Gastroesophageal sphincter (tissue), 3 donors: ENCODE data around the gene SORCS1.

Experiments used
- CTCF ChIP-seq, 4 experiments: fragments of 200-600 bp in 2 of 4; fragments of 450-650 bp in 2 of 4; sonication (generic) in 1 of 4; IDR thresholded peaks; one replicate each; pipeline ENCODE4 v1.5.1; 2017 to 2019; ENCODE audit warnings: antibody characterized with exemption in 4 of 4, mild to moderate bottlenecking in 2 of 4, moderate library complexity in 2 of 4
- POLR2A ChIP-seq, 2 donors: fragments of 450-650 bp; IDR thresholded peaks; one replicate each; pipeline ENCODE4 v1.6.1; 2017; ENCODE audit warnings: antibody characterized with exemption in 2 of 2, mild to moderate bottlenecking in 2 of 2, moderate library complexity in 1 of 2

GRCh38 chr10:106679314-106679713, 485.2 kb downstream of the SORCS1 start:
- TF ChIP-seq POLR2A (IDR thresholded peaks at IDR 0.05), result no peak
- no peak for TF ChIP-seq CTCF (IDR thresholded peaks at IDR 0.05)
